Spleen (tissue), 11 donors: Measurements from ENCODE around the gene ATP5F1E. TPM values are rescaled to one million over a fixed set of nuclear protein-coding genes. Genes with fewer than 3 reads are reported as not detected.
"Not testable (repeated sequence)": the region's sequence is repeated elsewhere in the genome, so short reads cannot be mapped to it uniquely, and the experiment has no call there.

Source experiments
- DNase-seq: peaks from one replicate; pipeline ENCODE4 v3.0.0-alpha.2; 2020
- H3K27ac ChIP-seq, 8 donors: fragments of 200-600 bp; sonication (generic) in 7 of 8; 1 replicate in 4 of 8; 2 replicates in 4 of 8; pipeline versions ENCODE4 v1.5.0 to v1.8.0; 2016 to 2021; ENCODE audit warnings: inconsistent platforms in 4 of 8, mild to moderate bottlenecking in 4 of 8, moderate library complexity in 1 of 8
- H3K27me3 ChIP-seq, 7 donors: fragments of 200-600 bp; sonication (generic) in 6 of 7; replicated peaks in 1 of 7; 1 replicate in 4 of 7; 2 replicates in 3 of 7; pipeline versions ENCODE4 v1.5.0 to v1.8.0; 2016 to 2021; ENCODE audit warnings: inconsistent platforms in 3 of 7, mild to moderate bottlenecking in 1 of 7
- H3K36me3 ChIP-seq, 6 donors: fragments of 200-600 bp; sonication (generic) in 5 of 6; 1 replicate in 4 of 6; 2 replicates in 2 of 6; pipeline versions ENCODE4 v1.5.0 to v1.8.0; 2016 to 2021; ENCODE audit warnings: inconsistent platforms in 2 of 6
- H3K4me1 ChIP-seq, 6 donors: fragments of 200-600 bp; sonication (generic) in 5 of 6; 1 replicate in 3 of 6; 2 replicates in 3 of 6; pipeline versions ENCODE4 v1.5.0 to v1.8.0; 2016 to 2021; ENCODE audit warnings: inconsistent platforms in 3 of 6
- H3K4me3 ChIP-seq, 8 donors: fragments of 200-600 bp; sonication (generic) in 7 of 8; 1 replicate in 4 of 8; 2 replicates in 4 of 8; pipeline versions ENCODE4 v1.5.0 to v1.8.0; 2016 to 2021; ENCODE audit warnings: inconsistent platforms in 4 of 8, mild to moderate bottlenecking in 4 of 8, moderate library complexity in 2 of 8
- H3K9me3 ChIP-seq, 8 donors: fragments of 200-600 bp; sonication (generic) in 7 of 8; 1 replicate in 4 of 8; 2 replicates in 4 of 8; pipeline versions ENCODE4 v1.5.0 to v1.8.0; 2016 to 2021; ENCODE audit warnings: inconsistent platforms in 4 of 8
- POLR2A ChIP-seq, 3 donors: fragments of 450-650 bp; IDR thresholded peaks; one replicate each; pipeline ENCODE4 v1.5.1; 2017; ENCODE audit warnings: antibody characterized with exemption in 3 of 3, mild to moderate bottlenecking in 1 of 3
- POLR2AphosphoS5 ChIP-seq, 3 donors: sonication (generic); formaldehyde crosslinking; IDR thresholded peaks; one replicate each; pipeline ENCODE4 v1.5.1; 2017; ENCODE audit warnings: antibody characterized with exemption in 3 of 3
- WGBS, 5 donors: extraction: QIAGEN DNeasy Blood & Tissue Kit in 3 of 5; methylation state at CpG; one replicate each; pipeline versions ENCODE4 v1.1.5 to v1.1.7; 2013 to 2018; 5-methylcytosine and 5-hydroxymethylcytosine counted together
- intact Hi-C: fragments of 100-400 bp; cut with DNase I; formaldehyde crosslinking; loops from one replicate; pipeline ENCODE4 v1.15.0; 2023; ENCODE audit warnings: low total_unique reads
- polyA plus RNA-seq, 3 donors: library from polyadenylated mRNA; stranded (reverse); fragments of 200-250 nt; gene quantifications; one replicate each; pipeline ENCODE4 v1.2.1, GENCODE V29; 2013
- total RNA-seq, 7 donors: library from RNA; depleted of rRNA in 3 of 7; stranded (reverse); fragments of >200 nt in 3 of 7; fragmentation: NEBNext Ultra II Directional in 4 of 7; extraction: Animal tissue kit (Norgen Biotek cat#: 25700) in 4 of 7; gene quantifications; one replicate each; pipeline versions ENCODE4 v1.1.0 to v1.2.1, GENCODE V29; 2016 to 2021
- TF ChIP-seq, protein P1 (sequence below), 11 experiments: fragments of 200-600 bp in 7 of 11; fragments of 450-650 bp in 4 of 11; sonication (generic) in 4 of 11; IDR thresholded peaks in 8 of 11; conservative IDR thresholded peaks in 3 of 11; 1 replicate in 7 of 11; 2 replicates in 4 of 11; pipeline versions ENCODE4 v1.4.0 to v1.8.0; 2016 to 2021; ENCODE audit warnings: antibody characterized with exemption in 11 of 11, inconsistent platforms in 4 of 11, mild to moderate bottlenecking in 1 of 11
- donor health status: healthy with polysubstance abuse.
- donor health status: DM: no; HTN: no; CAD: no; lungs with moderate emphysema.
- donor health status: DM: no; HTN: no; CAD: no.
- donor health status: Bipolar disorder and iron deficiency.
- donor health status: healthy.
- donor health status: DM: no; HTN: no; CAD: no.
- donor health status: DM: yes; HTN: yes; CAD: no.

ATP5F1E gene
- total and polyA plus RNA-seq, 10 donors, result 24.2 to 71.1 (median 64.9) TPM

DNA sequence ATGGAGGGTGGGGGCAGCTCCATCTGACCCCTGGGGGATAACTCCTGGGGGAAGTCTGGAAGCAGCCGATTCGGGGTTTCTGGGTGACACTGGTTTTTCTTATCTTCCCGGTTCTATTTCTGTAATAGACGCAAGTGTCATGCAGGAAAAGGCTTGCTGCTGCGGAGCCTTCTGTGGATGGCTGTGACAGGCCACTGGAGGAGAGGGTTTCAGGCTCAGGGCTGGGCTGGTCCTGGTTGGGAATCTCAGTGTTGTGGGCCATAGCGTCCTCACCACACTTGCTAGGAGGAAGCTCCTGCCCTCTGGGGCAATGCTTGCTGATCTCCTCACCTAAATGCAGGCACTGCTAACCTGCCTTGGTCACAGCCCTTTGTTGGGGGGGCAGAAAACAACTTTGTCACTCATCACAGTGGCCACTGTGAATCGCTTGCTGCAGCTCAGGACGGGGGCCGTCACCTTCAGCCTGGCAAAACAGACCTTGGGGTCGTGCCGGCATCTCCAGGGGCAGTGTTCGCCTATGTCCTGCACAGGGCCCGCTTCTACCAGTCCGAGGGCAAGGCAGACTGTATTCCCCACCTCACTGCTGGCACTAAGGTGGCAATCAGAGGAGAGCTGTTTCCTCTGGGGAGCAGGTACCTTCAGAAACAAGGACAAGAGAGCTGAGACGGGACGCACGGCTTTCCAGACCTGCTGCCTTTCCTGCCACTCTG, 17.3 kb downstream of the ATP5F1E start:
- TF ChIP-seq POLR2AphosphoS5 (IDR thresholded peaks at IDR 0.05) (no peak), POLR2A (IDR thresholded peaks at IDR 0.05) (no peak)
- TF ChIP-seq, protein P1, sequence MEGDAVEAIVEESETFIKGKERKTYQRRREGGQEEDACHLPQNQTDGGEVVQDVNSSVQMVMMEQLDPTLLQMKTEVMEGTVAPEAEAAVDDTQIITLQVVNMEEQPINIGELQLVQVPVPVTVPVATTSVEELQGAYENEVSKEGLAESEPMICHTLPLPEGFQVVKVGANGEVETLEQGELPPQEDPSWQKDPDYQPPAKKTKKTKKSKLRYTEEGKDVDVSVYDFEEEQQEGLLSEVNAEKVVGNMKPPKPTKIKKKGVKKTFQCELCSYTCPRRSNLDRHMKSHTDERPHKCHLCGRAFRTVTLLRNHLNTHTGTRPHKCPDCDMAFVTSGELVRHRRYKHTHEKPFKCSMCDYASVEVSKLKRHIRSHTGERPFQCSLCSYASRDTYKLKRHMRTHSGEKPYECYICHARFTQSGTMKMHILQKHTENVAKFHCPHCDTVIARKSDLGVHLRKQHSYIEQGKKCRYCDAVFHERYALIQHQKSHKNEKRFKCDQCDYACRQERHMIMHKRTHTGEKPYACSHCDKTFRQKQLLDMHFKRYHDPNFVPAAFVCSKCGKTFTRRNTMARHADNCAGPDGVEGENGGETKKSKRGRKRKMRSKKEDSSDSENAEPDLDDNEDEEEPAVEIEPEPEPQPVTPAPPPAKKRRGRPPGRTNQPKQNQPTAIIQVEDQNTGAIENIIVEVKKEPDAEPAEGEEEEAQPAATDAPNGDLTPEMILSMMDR (IDR thresholded peaks at IDR 0.05 in 8 of 11, conservative IDR thresholded peaks at IDR 0.05 in 3 of 11), result no peak
- peaks cover 0 to 5% (median 0%) of the 10 kb centered on the region in 6 donors for H3K36me3 ChIP-seq
- no peak overlapping the region for H3K27ac ChIP-seq
- WGBS, 5 donors, result 78 to 88% (median 82%) methylated on average over 13 to 17 of the region's 17 CpGs
- no peaks in the 10 kb centered on the region for H3K27me3 ChIP-seq
- peaks cover 9 to 70% (median 39%) of the 10 kb centered on the region in 6 donors for H3K4me1 ChIP-seq
- no peaks in the 10 kb centered on the region for H3K9me3 ChIP-seq
- DNase-seq, result peak; percentile 68
- intact Hi-C loops, result no loop called here
- H3K4me3 ChIP-seq, result no peak overlapping the region

DNA sequence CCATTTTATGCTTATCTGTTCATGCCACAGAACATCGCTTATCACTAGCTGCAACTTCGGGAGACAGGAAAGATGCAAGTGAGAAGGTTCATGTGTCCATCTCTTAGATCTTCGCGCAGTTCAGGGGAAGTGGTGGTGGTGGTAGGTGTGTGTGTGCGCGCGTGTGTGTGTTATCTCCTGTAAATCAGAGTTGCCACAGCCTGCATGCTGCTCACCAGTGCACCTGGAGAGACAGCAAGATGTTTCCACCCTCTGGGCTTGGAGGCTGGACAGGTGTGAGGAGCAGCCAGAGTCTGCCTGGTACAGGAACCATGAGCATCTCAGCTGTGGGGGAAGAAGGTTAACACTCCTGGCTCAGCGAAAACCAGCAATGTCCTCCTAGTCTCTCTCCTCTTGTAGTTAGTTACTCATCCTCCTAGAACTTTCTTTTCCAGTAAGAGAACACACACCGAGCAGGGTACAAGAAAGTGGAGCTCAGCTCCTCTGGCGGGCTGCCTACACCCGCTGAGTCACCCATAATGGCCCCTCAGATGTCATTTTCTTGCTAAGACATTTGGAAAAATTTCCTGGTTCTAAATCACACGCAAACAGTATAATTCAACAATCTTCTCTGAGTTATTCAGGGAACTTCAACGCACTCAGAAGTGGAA, 18.1 kb downstream of the ATP5F1E start:
- Histone ChIP-seq H3K4me1 (peaks cover 9 to 77% (median 40%) of the 10 kb centered on the region in 6 donors), H3K36me3 (peaks cover 0 to 4% (median 0%) of the 10 kb centered on the region in 6 donors), H3K27me3 (no peaks in the 10 kb centered on the region), H3K9me3 (no peaks in the 10 kb centered on the region), H3K4me3 (no peak overlapping the region), H3K27ac (no peak overlapping the region)
- peak; percentile 65 for DNase-seq
- intact Hi-C loops, result no loop called here
- TF ChIP-seq POLR2AphosphoS5 (IDR thresholded peaks at IDR 0.05) (no peak), POLR2A (IDR thresholded peaks at IDR 0.05) (no peak)
- TF ChIP-seq, protein P1 (IDR thresholded peaks at IDR 0.05 in 8 of 11, conservative IDR thresholded peaks at IDR 0.05 in 3 of 11), result no peak
- 55 to 64% (median 60%) methylated on average over 13 of the region's 13 CpGs for WGBS, 5 donors

DNA sequence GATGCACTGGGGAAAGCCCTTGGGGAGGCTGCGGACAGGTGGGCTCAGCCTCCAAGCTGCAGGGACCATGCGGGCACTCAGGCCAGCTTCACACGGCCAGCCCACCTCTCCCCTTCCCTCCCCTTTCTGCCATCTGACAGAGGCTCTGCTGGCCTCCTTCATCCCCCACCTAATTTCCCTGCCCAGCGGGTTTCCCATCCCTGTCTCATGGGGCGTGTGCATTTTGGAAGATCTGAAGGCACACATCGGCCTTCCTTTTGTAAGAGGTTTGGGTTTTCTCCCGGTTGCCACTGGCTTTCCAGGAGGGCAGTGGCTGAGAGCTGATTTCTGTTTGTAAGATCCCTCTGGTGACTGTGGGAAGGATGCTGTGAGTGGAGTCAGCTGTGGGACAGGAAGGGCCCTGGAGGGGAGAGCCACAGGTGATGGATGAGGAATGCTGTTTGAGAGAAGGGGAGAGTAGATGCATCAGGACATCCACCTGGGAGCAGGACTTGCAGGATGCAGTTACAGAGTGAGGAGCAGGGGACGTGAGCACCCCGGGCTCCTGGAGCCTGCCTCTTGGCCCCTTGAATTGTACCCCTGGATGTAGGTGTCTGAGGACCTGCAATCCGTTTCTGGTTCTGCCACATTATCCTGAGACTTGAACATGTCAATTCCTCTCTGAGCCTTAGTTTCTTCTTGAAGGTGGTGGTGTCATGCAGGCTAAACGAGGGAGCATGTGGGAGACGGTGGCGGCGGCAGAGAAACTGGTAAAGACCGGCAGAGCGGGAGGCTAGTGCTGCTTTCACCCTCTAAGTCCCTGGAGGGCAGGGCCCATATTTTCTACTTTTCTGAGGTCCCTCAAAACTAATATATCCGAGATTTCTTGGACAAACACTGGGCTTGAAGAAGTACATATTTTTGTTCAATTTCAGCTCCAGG, 18.8 kb downstream of the ATP5F1E start:
- Histone ChIP-seq H3K4me1 (peaks cover 9 to 85% (median 42%) of the 10 kb centered on the region in 6 donors), H3K9me3 (no peaks in the 10 kb centered on the region), H3K36me3 (no peaks in the 10 kb centered on the region), H3K4me3 (no peak overlapping the region), H3K27ac (no peak overlapping the region), H3K27me3 (no peaks in the 10 kb centered on the region)
- intact Hi-C loops, result no loop called here
- 87 to 96% (median 92%) methylated on average over 17 of the region's 17 CpGs for WGBS, 5 donors
- TF ChIP-seq POLR2AphosphoS5 (IDR thresholded peaks at IDR 0.05) (no peak), POLR2A (IDR thresholded peaks at IDR 0.05) (no peak)
- TF ChIP-seq, protein P1 (IDR thresholded peaks at IDR 0.05 in 8 of 11, conservative IDR thresholded peaks at IDR 0.05 in 3 of 11), result no peak
- DNase-seq, result peak; percentile 54

DNA sequence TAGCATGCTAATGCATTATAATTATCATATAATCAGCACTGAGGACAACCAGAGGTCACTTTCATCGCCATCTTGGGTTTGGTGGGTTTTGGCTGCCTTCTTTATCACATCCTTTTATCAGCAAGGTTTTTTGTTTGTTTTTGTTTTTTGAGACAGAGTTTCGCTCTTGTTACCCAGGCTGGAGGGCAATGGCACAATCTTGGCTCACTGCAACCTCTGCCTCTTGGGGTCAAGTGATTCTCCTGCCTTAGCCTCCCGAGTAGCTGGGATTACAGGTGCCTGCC, 20.3 kb downstream of the ATP5F1E start:
- Histone ChIP-seq H3K4me1 (peaks cover 7 to 84% (median 43%) of the 10 kb centered on the region in 6 donors), H3K27ac (peak overlapping the region in 4 of 8 donors; percentile 25 to 54 (median 44))
- intact Hi-C loops, DNase-seq, H3K27me3 ChIP-seq, H3K9me3 ChIP-seq, H3K36me3 ChIP-seq, H3K4me3 ChIP-seq: not testable (repeated sequence)
- WGBS, 5 donors, result 84 to 93% (median 87%) methylated on average over 3 of the region's 3 CpGs
